K562 (cell line): Measurements from ENCODE around the gene SEPTIN1. TPM values are rescaled to one million over a fixed set of nuclear protein-coding genes. Genes with fewer than 3 reads are reported as not detected.

Source experiments
- ARID2 ChIP-seq: fragments of 450-650 bp; IDR thresholded peaks from 2 replicates; pipeline ENCODE4 v1.6.1; 2017; ENCODE audit warnings: antibody characterized with exemption, mild to moderate bottlenecking
- CSDE1 ChIP-seq, 2 experiments: fragments of 450-650 bp; IDR thresholded peaks; 2 replicates each; pipeline ENCODE4 v1.6.1; 2016; ENCODE audit warnings: mild to moderate bottlenecking in 1 of 2
- ERF ChIP-seq: fragments of 450-650 bp; formaldehyde crosslinking; IDR thresholded peaks from 2 replicates; pipeline ENCODE4 v1.4.0; 2020; ENCODE audit warnings: mild to moderate bottlenecking, mixed read lengths
- FIP1L1 ChIP-seq: fragments of 200-400 bp; formaldehyde crosslinking; IDR thresholded peaks from 2 replicates; pipeline ENCODE4 v1.6.1; 2018; ENCODE audit warnings: mild to moderate bottlenecking, low read depth, low read length; ENCODE audit not compliant: poor library complexity, severe bottlenecking
- FOXJ3 ChIP-seq: sonication (generic); formaldehyde crosslinking; IDR thresholded peaks from 2 replicates; pipeline ENCODE4 v1.4.0; 2020; ENCODE audit warnings: mild to moderate bottlenecking, missing genetic modification reagents
- GMEB1 ChIP-seq: fragments of 250-450 bp; sonication (Bioruptor Pico); IDR thresholded peaks from 2 replicates; pipeline ENCODE4 v1.4.0; 2020; ENCODE audit warnings: mild to moderate bottlenecking
- GTF2B ChIP-seq: IDR thresholded peaks from 2 replicates; pipeline ENCODE4 v1.6.1; 2011; ENCODE audit not compliant: insufficient read length; ENCODE audit errors: extremely low read depth
- ILF3 ChIP-seq: fragments of 450-650 bp; IDR thresholded peaks from 2 replicates; pipeline ENCODE4 v1.6.1; 2018; ENCODE audit warnings: antibody characterized with exemption, mild to moderate bottlenecking, moderate library complexity, borderline replicate concordance
- MAFF ChIP-seq: IDR thresholded peaks from 2 replicates; pipeline ENCODE4 v1.6.1; 2012; ENCODE audit warnings: low read length, improper control_type of control experiment
- MEF2A ChIP-seq: IDR thresholded peaks from 2 replicates; pipeline ENCODE4 v1.6.1; 2011; ENCODE audit warnings: low read depth, mild to moderate bottlenecking, low read length, moderate library complexity; ENCODE audit not compliant: control insufficient read depth
- MYNN ChIP-seq, 2 experiments: sonication (generic); formaldehyde crosslinking in 1 of 2; IDR thresholded peaks; 2 replicates each; pipeline versions ENCODE4 v1.5.0 to v1.6.1; 2016 to 2020; ENCODE audit warnings: antibody characterized with exemption in 1 of 2, missing genetic modification reagents in 1 of 2
- POLR2AphosphoS5 ChIP-seq: IDR thresholded peaks from 2 replicates; pipeline ENCODE4 v1.6.1; 2011; ENCODE audit warnings: mild to moderate bottlenecking, low read depth, low read length, moderate library complexity; ENCODE audit not compliant: control insufficient read depth, insufficient read depth
- RB1 ChIP-seq: fragments of 450-650 bp; IDR thresholded peaks from 2 replicates; pipeline ENCODE4 v1.6.1; 2017; ENCODE audit warnings: low read depth, mild to moderate bottlenecking
- RUNX1 ChIP-seq: sonication (generic); IDR thresholded peaks from 2 replicates; pipeline ENCODE4 v1.6.1; 2016; ENCODE audit warnings: antibody characterized with exemption, low read depth
- SLC30A9 ChIP-seq: fragments of 250-450 bp; sonication (Bioruptor Pico); IDR thresholded peaks from 2 replicates; pipeline ENCODE4 v1.8.0; 2022; ENCODE audit warnings: mild to moderate bottlenecking, moderate library complexity
- TAF9B ChIP-seq: fragments of 450-650 bp; IDR thresholded peaks from 2 replicates; pipeline ENCODE4 v1.6.1; 2018; ENCODE audit warnings: mild to moderate bottlenecking; ENCODE audit not compliant: partially characterized antibody
- TCF3 ChIP-seq: sonication (generic); formaldehyde crosslinking; IDR thresholded peaks from 2 replicates; pipeline ENCODE4 v1.4.0; 2020; ENCODE audit warnings: mild to moderate bottlenecking, missing genetic modification reagents
- U2AF2 ChIP-seq: fragments of 200-400 bp; formaldehyde crosslinking; optimal IDR thresholded peaks from 2 replicates; pipeline ENCODE3; 2017; ENCODE audit warnings: low read depth, mild to moderate bottlenecking, low read length
- ZNF239 ChIP-seq: fragments of 250-450 bp; sonication (Bioruptor Pico); IDR thresholded peaks from 2 replicates; pipeline ENCODE4 v1.4.0; 2020; ENCODE audit warnings: mild to moderate bottlenecking
- ZNF589 ChIP-seq: fragments of 200-800 bp; sonication (Bioruptor generic); IDR thresholded peaks from 2 replicates; pipeline ENCODE4 v1.6.1; 2016; ENCODE audit warnings: low read depth, missing genetic modification characterization, missing compliant biosample characterization
- polyA plus RNA-seq, 8 experiments: library from polyadenylated mRNA; depleted of rRNA in 4 of 8; stranded (reverse) in 5 of 8; unstranded in 3 of 8; fragments of >200 nt; fragmentation: Nextera tagmentation in 2 of 8; fragmentation: Illumina TruSeq in 1 of 8; extraction: Ambion mirVana in 2 of 8; extraction: Trizol in 1 of 8; gene quantifications; 2 replicates each; pipeline versions ENCODE4 v1.2.1 to v1.2.3, GENCODE V29; 2011 to 2014; ENCODE audit warnings: inconsistent platforms in 1 of 8, missing spikeins in 1 of 8
- total RNA-seq, 7 experiments: library from RNA; depleted of rRNA in 6 of 7; stranded (reverse); fragments of >200 nt in 6 of 7; fragmentation: Illumina TruSeq in 2 of 7; extraction: Trizol in 2 of 7; gene quantifications; 2 replicates each; pipeline versions ENCODE4 v1.2.1 to v1.2.3, GENCODE V29; 2011 to 2021; ENCODE audit warnings: low replicate concordance in 1 of 7
- TF ChIP-seq, protein P1 (sequence below), 2 experiments: fragments of 450-650 bp in 1 of 2; sonication (generic) in 1 of 2; formaldehyde crosslinking; conservative IDR thresholded peaks; 2 replicates each; pipeline versions ENCODE4 v1.4.0 to v1.8.1; 2020 to 2022; ENCODE audit warnings: mild to moderate bottlenecking in 1 of 2, missing genetic modification reagents in 1 of 2
- TF ChIP-seq, protein P2 (sequence below): fragments of 250-450 bp; sonication (Bioruptor Pico); IDR thresholded peaks from 2 replicates; pipeline ENCODE4 v1.4.0; 2020; ENCODE audit warnings: mild to moderate bottlenecking, moderate library complexity, borderline replicate concordance

The SEPTIN1 gene
- total and polyA plus RNA-seq, 9 of the 15 experiments (the other 6 are each of a cell fraction or from before 2014, with no cell fraction given): 0.23 to 5.6 (median 1.7) TPM; not detected in 1

DNA sequence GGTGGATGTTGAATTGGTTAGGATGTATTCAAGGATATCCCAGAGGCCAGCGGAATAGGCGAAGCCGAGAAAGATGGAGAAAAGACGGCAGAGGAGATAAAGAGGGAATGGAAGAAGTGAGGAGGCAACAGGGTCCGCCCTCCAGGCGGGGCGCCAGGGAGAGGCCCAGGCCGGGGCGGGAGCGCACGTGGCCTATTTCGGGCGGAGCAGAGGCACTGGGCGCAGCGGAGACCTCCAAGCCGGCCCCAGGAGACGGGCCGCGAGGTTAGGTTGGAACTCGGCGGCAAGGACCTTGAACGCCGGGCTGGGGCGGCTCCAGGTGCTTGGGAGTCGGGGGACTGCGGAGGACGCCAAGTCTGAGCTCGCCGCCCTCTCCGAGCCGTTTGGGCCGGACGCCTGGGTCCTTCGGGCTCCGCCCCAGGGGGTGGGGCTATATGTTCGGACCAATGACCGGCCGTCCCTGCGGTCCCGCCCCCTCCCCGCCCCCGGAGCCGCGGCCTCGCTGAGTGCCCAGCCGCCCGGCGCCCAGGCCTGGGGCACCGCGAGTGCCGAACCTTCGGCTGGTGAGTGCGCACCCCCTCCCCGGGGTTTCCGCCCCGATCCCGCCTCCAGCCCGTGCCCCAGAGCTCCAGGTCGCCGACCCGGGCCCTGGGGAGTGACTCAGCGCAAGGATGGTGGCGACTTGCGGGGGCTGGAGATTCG is 24.9 kb upstream of the SEPTIN1 start, which contains the start of gene ZNF771 (continued):
- no peak for TF ChIP-seq MYNN (IDR thresholded peaks at IDR 0.05)
- no peak for TF ChIP-seq MYNN (CRISPR knock-in tag; IDR thresholded peaks at IDR 0.05)
- TF ChIP-seq ERF (CRISPR knock-in tag): no peak
- TF ChIP-seq SLC30A9: no peak
- TF ChIP-seq TCF3 (CRISPR knock-in tag): 0 out of 2 replicates have a peak, but pooled peaks have one; percentile 11
- TF ChIP-seq FOXJ3 (CRISPR knock-in tag): no peak
- peak; percentile 55; the same call in 1 of the 2 replicates for TF ChIP-seq POLR2AphosphoS5
- TF ChIP-seq ARID2: no peak
- no peak for TF ChIP-seq MAFF
- no peak for TF ChIP-seq CSDE1 (IDR thresholded peaks at IDR 0.05)
- TF ChIP-seq MEF2A: no peak
- no peak for TF ChIP-seq GMEB1
- TF ChIP-seq U2AF2: no peak
- peak; percentile 61 for TF ChIP-seq RB1
- no peak for TF ChIP-seq RUNX1
- no peak for TF ChIP-seq GTF2B
- TF ChIP-seq, protein P1, sequence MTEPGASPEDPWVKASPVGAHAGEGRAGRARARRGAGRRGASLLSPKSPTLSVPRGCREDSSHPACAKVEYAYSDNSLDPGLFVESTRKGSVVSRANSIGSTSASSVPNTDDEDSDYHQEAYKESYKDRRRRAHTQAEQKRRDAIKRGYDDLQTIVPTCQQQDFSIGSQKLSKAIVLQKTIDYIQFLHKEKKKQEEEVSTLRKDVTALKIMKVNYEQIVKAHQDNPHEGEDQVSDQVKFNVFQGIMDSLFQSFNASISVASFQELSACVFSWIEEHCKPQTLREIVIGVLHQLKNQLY (CRISPR knock-in tag; conservative IDR thresholded peaks at IDR 0.05): no peak
- no peak for TF ChIP-seq ZNF239 (CRISPR knock-in tag)
- TF ChIP-seq ILF3: no peak
- no peak for TF ChIP-seq FIP1L1
- TF ChIP-seq ZNF589 (CRISPR knock-in tag): no peak
- TF ChIP-seq TAF9B: peak; percentile 69
- TF ChIP-seq, protein P2, sequence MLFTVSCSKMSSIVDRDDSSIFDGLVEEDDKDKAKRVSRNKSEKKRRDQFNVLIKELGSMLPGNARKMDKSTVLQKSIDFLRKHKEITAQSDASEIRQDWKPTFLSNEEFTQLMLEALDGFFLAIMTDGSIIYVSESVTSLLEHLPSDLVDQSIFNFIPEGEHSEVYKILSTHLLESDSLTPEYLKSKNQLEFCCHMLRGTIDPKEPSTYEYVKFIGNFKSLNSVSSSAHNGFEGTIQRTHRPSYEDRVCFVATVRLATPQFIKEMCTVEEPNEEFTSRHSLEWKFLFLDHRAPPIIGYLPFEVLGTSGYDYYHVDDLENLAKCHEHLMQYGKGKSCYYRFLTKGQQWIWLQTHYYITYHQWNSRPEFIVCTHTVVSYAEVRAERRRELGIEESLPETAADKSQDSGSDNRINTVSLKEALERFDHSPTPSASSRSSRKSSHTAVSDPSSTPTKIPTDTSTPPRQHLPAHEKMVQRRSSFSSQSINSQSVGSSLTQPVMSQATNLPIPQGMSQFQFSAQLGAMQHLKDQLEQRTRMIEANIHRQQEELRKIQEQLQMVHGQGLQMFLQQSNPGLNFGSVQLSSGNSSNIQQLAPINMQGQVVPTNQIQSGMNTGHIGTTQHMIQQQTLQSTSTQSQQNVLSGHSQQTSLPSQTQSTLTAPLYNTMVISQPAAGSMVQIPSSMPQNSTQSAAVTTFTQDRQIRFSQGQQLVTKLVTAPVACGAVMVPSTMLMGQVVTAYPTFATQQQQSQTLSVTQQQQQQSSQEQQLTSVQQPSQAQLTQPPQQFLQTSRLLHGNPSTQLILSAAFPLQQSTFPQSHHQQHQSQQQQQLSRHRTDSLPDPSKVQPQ (CRISPR knock-in tag): no peak
